Smooth muscle cell (in vitro differentiated cells): ENCODE data around the gene ZDHHC14. TPM values are rescaled to one million over a fixed set of nuclear protein-coding genes. Genes with fewer than 3 reads are reported as not detected.
"Not testable (repeated sequence)": the region's sequence is repeated elsewhere in the genome, so short reads cannot be mapped to it uniquely, and the experiment has no call there.

Source experiments
- DNase-seq: peaks from one replicate; lab custom pipeline; 2025; ENCODE audit not compliant: unreplicated experiment; lab: John Stamatoyannopoulos, UW
- H2AFZ ChIP-seq: fragments of 200-600 bp; sonication (generic); 2 replicates; pipeline ENCODE4 v1.6.0; 2016; ENCODE audit warnings: antibody characterized with exemption, low read depth, mild to moderate bottlenecking
- H3F3A ChIP-seq: fragments of 200-600 bp; sonication (generic); 2 replicates; pipeline ENCODE4 v1.6.0; 2017; ENCODE audit warnings: antibody characterized with exemption, low read depth
- H3K27ac ChIP-seq: fragments of 200-600 bp; sonication (generic); 2 replicates; pipeline ENCODE4 v1.5.1; 2016; ENCODE audit warnings: low read depth, mild to moderate bottlenecking
- H3K27me3 ChIP-seq: fragments of 200-600 bp; sonication (generic); 2 replicates; pipeline ENCODE4 v1.6.1; 2016; ENCODE audit warnings: low read depth, mild to moderate bottlenecking
- H3K36me3 ChIP-seq: fragments of 200-600 bp; sonication (generic); 2 replicates; pipeline ENCODE4 v1.5.1; 2016; ENCODE audit warnings: low read depth
- H3K4me1 ChIP-seq: fragments of 200-600 bp; sonication (generic); 2 replicates; pipeline ENCODE4 v1.5.1; 2016; ENCODE audit warnings: low read depth
- H3K4me2 ChIP-seq: fragments of 200-600 bp; sonication (generic); 2 replicates; pipeline ENCODE4 v1.6.0; 2016; ENCODE audit warnings: mild to moderate bottlenecking
- H3K4me3 ChIP-seq: fragments of 200-600 bp; sonication (generic); 2 replicates; pipeline ENCODE4 v1.5.1; 2016; ENCODE audit warnings: mild to moderate bottlenecking
- H3K79me2 ChIP-seq: fragments of 200-600 bp; sonication (generic); 2 replicates; pipeline ENCODE4 v1.6.0; 2016; ENCODE audit warnings: low read depth, mild to moderate bottlenecking
- H3K9ac ChIP-seq: fragments of 200-600 bp; sonication (generic); 2 replicates; pipeline ENCODE4 v1.6.0; 2016; ENCODE audit warnings: low read depth
- H3K9me3 ChIP-seq: fragments of 200-600 bp; sonication (generic); replicated peaks from 2 replicates; pipeline ENCODE4 v1.5.1; 2016; ENCODE audit warnings: low read depth
- H4K20me1 ChIP-seq: fragments of 200-600 bp; sonication (generic); 2 replicates; pipeline ENCODE4 v1.6.0; 2016; ENCODE audit warnings: low read depth
- CTCF ChIP-seq: fragments of 200-600 bp; sonication (generic); IDR thresholded peaks from 2 replicates; pipeline ENCODE4 v1.5.1; 2017; ENCODE audit warnings: borderline replicate concordance, mild to moderate bottlenecking, antibody characterized with exemption; ENCODE audit not compliant: insufficient read depth, poor library complexity, severe bottlenecking
- WGBS: methylation state at CpG from one replicate; pipeline ENCODE4 v1.1.7; 2016; ENCODE audit warnings: low lambda C conversion rate; 5-methylcytosine and 5-hydroxymethylcytosine counted together
- polyA plus RNA-seq: library from polyadenylated mRNA; unstranded; fragments of >200 nt; fragmentation: Nextera tagmentation; extraction: Ambion mirVana; gene quantifications from 2 replicates; pipeline ENCODE4 v1.2.1, GENCODE V29; 2016
- total RNA-seq: library from RNA; depleted of rRNA; stranded (reverse); fragments of >200 nt; gene quantifications from 2 replicates; pipeline ENCODE4 v1.2.3, GENCODE V29; 2014

Gene ZDHHC14
- total and polyA plus RNA-seq, 2 experiments from 2014 or later = 1.3 to 1.6 TPM

GRCh38 chr6:157406661-157407060 lies 25.7 kb downstream of the ZDHHC14 start:
- no peaks in the 10 kb centered on the region for H3K27me3 ChIP-seq
- no peak for DNase-seq
- peaks cover 18% of the 10 kb centered on the region for H3K4me1 ChIP-seq
- no peaks in the 10 kb centered on the region for H3K9me3 ChIP-seq
- H3F3A ChIP-seq = no peaks in the 10 kb centered on the region
- H3K9ac ChIP-seq = no peak overlapping the region
- no peak overlapping the region for H2AFZ ChIP-seq
- no peak overlapping the region for H3K4me3 ChIP-seq
- peak overlapping the region; percentile 64 for H3K4me2 ChIP-seq
- WGBS = 87% methylated on average over 7 of the region's 7 CpGs
- no peak for TF ChIP-seq CTCF
- H3K27ac ChIP-seq = no peak overlapping the region
- H4K20me1 ChIP-seq = no peaks in the 10 kb centered on the region
- H3K36me3 ChIP-seq = no peaks in the 10 kb centered on the region
- no peaks in the 10 kb centered on the region for H3K79me2 ChIP-seq

- no peak for DNase-seq
- no peaks in the 10 kb centered on the region for H3K79me2 ChIP-seq
- 97% methylated on average over 3 of the region's 3 CpGs for WGBS
- no peaks in the 10 kb centered on the region for H3K9me3 ChIP-seq
- H3F3A ChIP-seq = no peaks in the 10 kb centered on the region
- no peak overlapping the region for H3K27ac ChIP-seq
- no peaks in the 10 kb centered on the region for H4K20me1 ChIP-seq
- H3K4me3 ChIP-seq = no peak overlapping the region
- no peaks in the 10 kb centered on the region for H3K27me3 ChIP-seq
- H3K9ac ChIP-seq = no peak overlapping the region
- H3K36me3 ChIP-seq = no peaks in the 10 kb centered on the region
- no peak overlapping the region for H3K4me2 ChIP-seq
- no peak overlapping the region for H2AFZ ChIP-seq
- peaks cover 18% of the 10 kb centered on the region for H3K4me1 ChIP-seq
- no peak for TF ChIP-seq CTCF
Observed at GRCh38 chr6:157407646-157408045, 26.7 kb downstream of the ZDHHC14 start.

GRCh38 chr6:157408427-157408826 lies 27.4 kb downstream of the ZDHHC14 start:
- not testable (repeated sequence) for H2AFZ ChIP-seq, H3K9ac ChIP-seq, DNase-seq, H3K27ac ChIP-seq, H3K4me3 ChIP-seq, H3K9me3 ChIP-seq, H3K79me2 ChIP-seq, H3K36me3 ChIP-seq, H4K20me1 ChIP-seq, H3K27me3 ChIP-seq, H3K4me2 ChIP-seq, H3F3A ChIP-seq
- peaks cover 18% of the 10 kb centered on the region for H3K4me1 ChIP-seq
- 91% methylated on average over 5 of the region's 5 CpGs for WGBS

- Histone ChIP-seq H3K27ac (no peak overlapping the region), H3K4me2 (no peak overlapping the region), H3K9ac (no peak overlapping the region), H3K9me3 (no peaks in the 10 kb centered on the region), H3K4me3 (no peak overlapping the region), H4K20me1 (no peaks in the 10 kb centered on the region), H3K4me1 (peaks cover 18% of the 10 kb centered on the region), H3F3A (no peaks in the 10 kb centered on the region), H2AFZ (no peak overlapping the region), H3K27me3 (no peaks in the 10 kb centered on the region), H3K36me3 (no peaks in the 10 kb centered on the region), H3K79me2 (no peaks in the 10 kb centered on the region)
- WGBS = 82% methylated on average over 5 of the region's 5 CpGs
- DNase-seq = no peak
- no peak for TF ChIP-seq CTCF
Observed at GRCh38 chr6:157410045-157410444, 29.1 kb downstream of the ZDHHC14 start.
